HepG2 (cell line): Measurements from ENCODE around the gene TUBB. TPM values are rescaled to one million over a fixed set of nuclear protein-coding genes. Genes with fewer than 3 reads are reported as not detected.

ENCODE experiments used
- AKAP8 ChIP-seq: sonication (generic); formaldehyde crosslinking; IDR thresholded peaks from 2 replicates; pipeline ENCODE4 v1.5.1; 2020; ENCODE audit warnings: mild to moderate bottlenecking, missing genetic modification reagents
- CREM ChIP-seq, 2 experiments: sonication (generic) in 1 of 2; formaldehyde crosslinking in 1 of 2; IDR thresholded peaks; 2 replicates each; pipeline versions ENCODE4 v1.4.0 to v1.6.1; 2016 to 2020; ENCODE audit warnings: antibody characterized with exemption in 1 of 2, mild to moderate bottlenecking in 1 of 2, missing genetic modification reagents in 1 of 2
- DMTF1 ChIP-seq: sonication (generic); formaldehyde crosslinking; IDR thresholded peaks from 2 replicates; pipeline ENCODE4 v1.4.0; 2020; ENCODE audit warnings: mild to moderate bottlenecking, missing genetic modification reagents
- HNF4G ChIP-seq, 2 experiments: sonication (generic) in 1 of 2; formaldehyde crosslinking in 1 of 2; IDR thresholded peaks; 2 replicates each; pipeline versions ENCODE4 v1.4.0 to v1.6.1; 2011 to 2020; ENCODE audit warnings: borderline replicate concordance in 2 of 2, low read depth in 2 of 2, mild to moderate bottlenecking in 2 of 2, low read length in 1 of 2, missing genetic modification reagents in 1 of 2, moderate library complexity in 1 of 2
- KDM1A ChIP-seq: IDR thresholded peaks from 2 replicates; pipeline ENCODE4 v1.6.1; 2016; ENCODE audit warnings: missing compliant biosample characterization
- PAWR ChIP-seq: sonication (generic); formaldehyde crosslinking; IDR thresholded peaks from 2 replicates; pipeline ENCODE4 v1.4.0; 2020; ENCODE audit warnings: missing genetic modification reagents, mild to moderate bottlenecking, borderline replicate concordance
- POLR2AphosphoS5 ChIP-seq: IDR thresholded peaks from 2 replicates; pipeline ENCODE4 v1.6.1; 2012; ENCODE audit warnings: low read depth, low read length
- RARG ChIP-seq: sonication (generic); formaldehyde crosslinking; IDR thresholded peaks from 2 replicates; pipeline ENCODE4 v1.4.0; 2020; ENCODE audit warnings: low read depth, mild to moderate bottlenecking, missing genetic modification reagents
- RBM22 ChIP-seq: fragments of 200-400 bp; formaldehyde crosslinking; optimal IDR thresholded peaks from 2 replicates; pipeline ENCODE3; 2017; ENCODE audit warnings: mild to moderate bottlenecking, low read length, moderate library complexity
- U2AF2 ChIP-seq: fragments of 200-400 bp; formaldehyde crosslinking; IDR thresholded peaks from 2 replicates; pipeline ENCODE4 v1.6.1; 2017; ENCODE audit warnings: low read depth, mild to moderate bottlenecking, low read length
- ZNF124 ChIP-seq: sonication (generic); formaldehyde crosslinking; IDR thresholded peaks from 2 replicates; pipeline ENCODE4 v1.4.0; 2020; ENCODE audit warnings: missing genetic modification reagents
- ZNF3 ChIP-seq: IDR thresholded peaks from 2 replicates; pipeline ENCODE4 v1.7.0; 2017; ENCODE audit warnings: inconsistent platforms
- ZNF670 ChIP-seq: sonication (generic); formaldehyde crosslinking; IDR thresholded peaks from 2 replicates; pipeline ENCODE4 v1.8.0; 2022; ENCODE audit warnings: mild to moderate bottlenecking, missing genetic modification reagents, borderline replicate concordance
- polyA plus RNA-seq, 8 experiments: library from polyadenylated mRNA; depleted of rRNA in 3 of 8; stranded (reverse) in 7 of 8; unstranded in 1 of 8; fragments of >200 nt; fragmentation: Illumina TruSeq in 4 of 8; extraction: Trizol in 4 of 8; gene quantifications; 2 replicates each; pipeline versions ENCODE4 v1.2.1 to v1.2.3, GENCODE V29; 2011 to 2016; ENCODE audit warnings: low read depth in 4 of 8, missing spikeins in 1 of 8, mixed read lengths in 1 of 8; ENCODE audit not compliant: insufficient read depth in 1 of 8
- total RNA-seq, 5 experiments: library from RNA; depleted of rRNA; stranded (reverse); fragments of >200 nt; fragmentation: Illumina TruSeq; extraction: Trizol; gene quantifications; 2 replicates each; pipeline ENCODE4 v1.2.3, GENCODE V29; 2016; ENCODE audit warnings: low read depth in 1 of 5
- TF ChIP-seq, protein P1 (sequence below): sonication (generic); formaldehyde crosslinking; IDR thresholded peaks from 2 replicates; pipeline ENCODE4 v1.4.0; 2020; ENCODE audit warnings: missing genetic modification reagents, mild to moderate bottlenecking, borderline replicate concordance
- TF ChIP-seq, protein P2 (sequence below): sonication (generic); formaldehyde crosslinking; conservative IDR thresholded peaks from 2 replicates; pipeline ENCODE4 v1.4.0; 2020; ENCODE audit warnings: missing genetic modification reagents

Gene TUBB
- total and polyA plus RNA-seq, 2 of the 13 experiments (the other 11 are each of a cell fraction or from before 2014, with no cell fraction given) = 911 to 1,163 TPM

GRCh38 chr6:30743099-30744053 lies 23.2 kb downstream of the TUBB start (continued):
- TF ChIP-seq AKAP8 (CRISPR knock-in tag) = no peak
- no peak for TF ChIP-seq U2AF2
- peak; percentile 51 for TF ChIP-seq RBM22
- peak; percentile 71 for TF ChIP-seq POLR2AphosphoS5
- TF ChIP-seq, protein P1, sequence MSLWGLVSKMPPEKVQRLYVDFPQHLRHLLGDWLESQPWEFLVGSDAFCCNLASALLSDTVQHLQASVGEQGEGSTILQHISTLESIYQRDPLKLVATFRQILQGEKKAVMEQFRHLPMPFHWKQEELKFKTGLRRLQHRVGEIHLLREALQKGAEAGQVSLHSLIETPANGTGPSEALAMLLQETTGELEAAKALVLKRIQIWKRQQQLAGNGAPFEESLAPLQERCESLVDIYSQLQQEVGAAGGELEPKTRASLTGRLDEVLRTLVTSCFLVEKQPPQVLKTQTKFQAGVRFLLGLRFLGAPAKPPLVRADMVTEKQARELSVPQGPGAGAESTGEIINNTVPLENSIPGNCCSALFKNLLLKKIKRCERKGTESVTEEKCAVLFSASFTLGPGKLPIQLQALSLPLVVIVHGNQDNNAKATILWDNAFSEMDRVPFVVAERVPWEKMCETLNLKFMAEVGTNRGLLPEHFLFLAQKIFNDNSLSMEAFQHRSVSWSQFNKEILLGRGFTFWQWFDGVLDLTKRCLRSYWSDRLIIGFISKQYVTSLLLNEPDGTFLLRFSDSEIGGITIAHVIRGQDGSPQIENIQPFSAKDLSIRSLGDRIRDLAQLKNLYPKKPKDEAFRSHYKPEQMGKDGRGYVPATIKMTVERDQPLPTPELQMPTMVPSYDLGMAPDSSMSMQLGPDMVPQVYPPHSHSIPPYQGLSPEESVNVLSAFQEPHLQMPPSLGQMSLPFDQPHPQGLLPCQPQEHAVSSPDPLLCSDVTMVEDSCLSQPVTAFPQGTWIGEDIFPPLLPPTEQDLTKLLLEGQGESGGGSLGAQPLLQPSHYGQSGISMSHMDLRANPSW (CRISPR knock-in tag) = 0 out of 2 replicates have a peak, but pooled peaks have one; percentile 27
- TF ChIP-seq, protein P2, sequence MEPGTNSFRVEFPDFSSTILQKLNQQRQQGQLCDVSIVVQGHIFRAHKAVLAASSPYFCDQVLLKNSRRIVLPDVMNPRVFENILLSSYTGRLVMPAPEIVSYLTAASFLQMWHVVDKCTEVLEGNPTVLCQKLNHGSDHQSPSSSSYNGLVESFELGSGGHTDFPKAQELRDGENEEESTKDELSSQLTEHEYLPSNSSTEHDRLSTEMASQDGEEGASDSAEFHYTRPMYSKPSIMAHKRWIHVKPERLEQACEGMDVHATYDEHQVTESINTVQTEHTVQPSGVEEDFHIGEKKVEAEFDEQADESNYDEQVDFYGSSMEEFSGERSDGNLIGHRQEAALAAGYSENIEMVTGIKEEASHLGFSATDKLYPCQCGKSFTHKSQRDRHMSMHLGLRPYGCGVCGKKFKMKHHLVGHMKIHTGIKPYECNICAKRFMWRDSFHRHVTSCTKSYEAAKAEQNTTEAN = peak; percentile 14; the same call in 1 of the 2 replicates
- TF ChIP-seq KDM1A = no peak
- TF ChIP-seq HNF4G (IDR thresholded peaks at IDR 0.05; ENCODE audit: borderline replicate concordance, low read depth, low read length) = no peak
- TF ChIP-seq HNF4G (CRISPR knock-in tag; IDR thresholded peaks at IDR 0.05; ENCODE audit: borderline replicate concordance, low read depth) = peak; percentile 29; the same call in 1 of the 2 replicates
- TF ChIP-seq DMTF1 (CRISPR knock-in tag) = 0 out of 2 replicates have a peak, but pooled peaks have one; percentile 34
- 0 out of 2 replicates have a peak, but pooled peaks have one; percentile 46 for TF ChIP-seq ZNF3
- TF ChIP-seq ZNF124 (CRISPR knock-in tag) = no peak
- peak; percentile 8; the same call in 1 of the 2 replicates for TF ChIP-seq PAWR (CRISPR knock-in tag)
- TF ChIP-seq ZNF670 (CRISPR knock-in tag) = 0 out of 2 replicates have a peak, but pooled peaks have one; percentile 6
- no peak; the same call in 1 of the 2 replicates for TF ChIP-seq CREM (IDR thresholded peaks at IDR 0.05)
- no peak for TF ChIP-seq CREM (CRISPR knock-in tag; IDR thresholded peaks at IDR 0.05)
- no peak for TF ChIP-seq RARG
